ENCODE data around the gene CCDC93.

CCDC93 gene

GRCh38 chr2:117987121-117987520 is 26.7 kb downstream of the CCDC93 start:
- DNase-seq (ENCODE audit: low spot score) = no peak

GRCh38 chr2:117985092-117985491 is 28.8 kb downstream of the CCDC93 start:
- no peak for DNase-seq (ENCODE audit: low spot score)

GRCh38 chr2:117984208-117984607 is 29.7 kb downstream of the CCDC93 start:
- DNase-seq (ENCODE audit: low spot score) = no peak

- no peak for DNase-seq (ENCODE audit: low spot score)
Observed at GRCh38 chr2:117983040-117983439, 30.8 kb downstream of the CCDC93 start.

GRCh38 chr2:117982376-117983033 is 31.4 kb downstream of the CCDC93 start:
- no peak for DNase-seq (ENCODE audit: low spot score)

GRCh38 chr2:117981810-117982209 is 32.1 kb downstream of the CCDC93 start:
- DNase-seq (ENCODE audit: low spot score) = no peak

- DNase-seq (ENCODE audit: low spot score) = peak; percentile 32
Observed at GRCh38 chr2:117980783-117981676, 32.8 kb downstream of the CCDC93 start.

- DNase-seq (ENCODE audit: low spot score) = no peak
Observed at GRCh38 chr2:117979911-117980701, 33.8 kb downstream of the CCDC93 start.

GRCh38 chr2:117977696-117978095 is 36.2 kb downstream of the CCDC93 start:
- DNase-seq (ENCODE audit: low spot score) = no peak

GRCh38 chr2:117976581-117976980 is 37.3 kb downstream of the CCDC93 start:
- DNase-seq (ENCODE audit: low spot score) = no peak

GRCh38 chr2:117973498-117974082 is 40.3 kb downstream of the CCDC93 start:
- no peak for DNase-seq (ENCODE audit: low spot score)

GRCh38 chr2:117972476-117973123 is 41.3 kb downstream of the CCDC93 start:
- no peak for DNase-seq (ENCODE audit: low spot score)

GRCh38 chr2:117968722-117969121 is 45.1 kb downstream of the CCDC93 start:
- no peak for DNase-seq (ENCODE audit: low spot score)

- no peak for DNase-seq (ENCODE audit: low spot score)
Observed at GRCh38 chr2:117967977-117968718, 45.7 kb downstream of the CCDC93 start.

GRCh38 chr2:117963446-117963845 is 50.4 kb downstream of the CCDC93 start:
- no peak for DNase-seq (ENCODE audit: low spot score)

- no peak for DNase-seq (ENCODE audit: low spot score)
Observed at GRCh38 chr2:117961201-117961600, 52.7 kb downstream of the CCDC93 start.

GRCh38 chr2:117960231-117960630 is 53.6 kb downstream of the CCDC93 start:
- peak; percentile 53 for DNase-seq (ENCODE audit: low spot score)

GRCh38 chr2:117958186-117958585 is 55.7 kb downstream of the CCDC93 start:
- DNase-seq (ENCODE audit: low spot score) = no peak

- no peak for DNase-seq (ENCODE audit: low spot score)
Observed at GRCh38 chr2:117957616-117958015, 56.3 kb downstream of the CCDC93 start.

GRCh38 chr2:117956036-117956796 is 57.7 kb downstream of the CCDC93 start:
- no peak for DNase-seq (ENCODE audit: low spot score)
